Fibroblast of mammary gland (primary cell): ENCODE results near the gene KDM8.

ENCODE experiments used
- DNase-seq: peaks from one replicate; pipeline ENCODE4 v3.0.0-alpha.2; 2010; ENCODE audit warnings: low read depth
- H3K4me3 ChIP-seq: 2 replicates; pipeline ENCODE4 v1.5.1; 2011; ENCODE audit warnings: low read depth, mild to moderate bottlenecking, low read length, moderate library complexity; ENCODE audit not compliant: control insufficient read depth
- TF ChIP-seq, protein P1 (sequence below): conservative IDR thresholded peaks from 2 replicates; pipeline ENCODE4 v1.5.1; 2011; ENCODE audit warnings: low read depth, low read length, inconsistent platforms; ENCODE audit not compliant: control insufficient read depth, insufficient read depth

The KDM8 gene

DNA sequence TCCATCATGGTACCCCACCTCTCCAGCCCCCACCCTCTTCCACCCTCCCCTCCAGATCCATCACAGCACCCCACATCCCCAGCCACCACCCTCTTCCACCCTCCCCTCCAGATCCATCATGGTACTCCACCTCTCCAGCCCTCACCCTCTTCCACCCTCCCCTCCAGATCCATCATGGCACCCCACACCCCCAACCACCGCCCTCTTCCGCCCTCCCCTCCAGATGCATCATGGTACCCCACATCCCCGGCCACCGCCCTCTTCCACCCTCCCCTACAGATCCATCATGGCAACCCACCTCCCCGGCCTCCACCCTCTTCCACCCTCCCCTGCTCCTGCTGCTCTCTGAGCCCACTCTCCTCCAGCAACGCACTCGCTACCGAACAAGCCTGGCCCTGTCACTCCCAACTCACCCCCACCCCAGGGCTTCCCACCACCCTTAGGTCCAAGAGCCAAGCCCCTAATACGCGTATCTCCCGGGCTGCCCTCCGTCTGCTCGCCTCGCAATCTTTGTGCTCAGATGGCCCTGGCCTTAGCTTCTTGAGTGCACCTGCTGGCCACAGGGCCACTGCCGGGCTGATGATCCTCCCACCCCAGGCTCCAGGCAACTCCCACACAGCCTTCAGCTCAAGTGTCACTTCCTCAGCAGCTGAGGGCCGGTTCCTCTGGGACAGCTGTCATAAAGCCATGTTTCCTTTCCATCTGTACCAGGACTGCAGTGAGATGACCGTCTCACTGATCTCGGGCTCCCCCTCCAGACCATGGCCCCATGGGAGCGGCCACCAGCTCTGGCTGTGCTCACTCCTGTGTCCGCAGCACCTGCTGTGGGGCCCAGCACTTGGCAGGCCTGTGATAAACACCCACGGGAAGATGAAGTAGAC, 25.5 kb downstream of the KDM8 start:
- no peak for DNase-seq
- TF ChIP-seq, protein P1, sequence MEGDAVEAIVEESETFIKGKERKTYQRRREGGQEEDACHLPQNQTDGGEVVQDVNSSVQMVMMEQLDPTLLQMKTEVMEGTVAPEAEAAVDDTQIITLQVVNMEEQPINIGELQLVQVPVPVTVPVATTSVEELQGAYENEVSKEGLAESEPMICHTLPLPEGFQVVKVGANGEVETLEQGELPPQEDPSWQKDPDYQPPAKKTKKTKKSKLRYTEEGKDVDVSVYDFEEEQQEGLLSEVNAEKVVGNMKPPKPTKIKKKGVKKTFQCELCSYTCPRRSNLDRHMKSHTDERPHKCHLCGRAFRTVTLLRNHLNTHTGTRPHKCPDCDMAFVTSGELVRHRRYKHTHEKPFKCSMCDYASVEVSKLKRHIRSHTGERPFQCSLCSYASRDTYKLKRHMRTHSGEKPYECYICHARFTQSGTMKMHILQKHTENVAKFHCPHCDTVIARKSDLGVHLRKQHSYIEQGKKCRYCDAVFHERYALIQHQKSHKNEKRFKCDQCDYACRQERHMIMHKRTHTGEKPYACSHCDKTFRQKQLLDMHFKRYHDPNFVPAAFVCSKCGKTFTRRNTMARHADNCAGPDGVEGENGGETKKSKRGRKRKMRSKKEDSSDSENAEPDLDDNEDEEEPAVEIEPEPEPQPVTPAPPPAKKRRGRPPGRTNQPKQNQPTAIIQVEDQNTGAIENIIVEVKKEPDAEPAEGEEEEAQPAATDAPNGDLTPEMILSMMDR, result no peak
- H3K4me3 ChIP-seq, result no peak overlapping the region

DNA sequence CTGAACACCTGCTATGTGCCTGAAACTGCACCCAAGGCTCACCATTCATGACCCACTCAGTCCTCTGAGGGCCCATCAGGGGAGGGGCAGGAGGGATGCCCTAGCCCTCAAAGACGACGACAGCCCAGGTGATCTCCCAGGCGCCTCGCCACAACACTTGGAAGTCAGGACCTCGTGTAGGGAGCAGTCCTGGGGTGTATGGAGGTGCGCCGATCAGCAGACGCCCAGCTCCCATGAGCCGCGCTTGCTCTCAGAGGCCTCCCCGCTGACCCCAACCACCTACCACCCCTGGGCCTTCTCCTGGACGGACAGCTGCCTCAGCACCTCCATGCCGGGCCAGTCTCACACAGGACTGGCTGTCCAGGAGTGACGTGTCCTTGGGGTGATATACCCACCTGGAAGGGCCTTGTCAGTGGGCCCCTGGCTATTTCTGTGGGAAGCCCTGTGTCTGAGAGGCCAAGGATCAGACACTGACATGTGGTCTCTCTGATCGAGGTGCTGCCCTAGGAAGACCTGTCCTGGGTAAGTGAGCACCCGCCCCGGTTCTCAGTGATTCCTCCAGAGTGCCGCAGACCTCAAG, 26.7 kb downstream of the KDM8 start:
- no peak overlapping the region for H3K4me3 ChIP-seq
- DNase-seq, result no peak
- TF ChIP-seq, protein P1, result no peak

DNA sequence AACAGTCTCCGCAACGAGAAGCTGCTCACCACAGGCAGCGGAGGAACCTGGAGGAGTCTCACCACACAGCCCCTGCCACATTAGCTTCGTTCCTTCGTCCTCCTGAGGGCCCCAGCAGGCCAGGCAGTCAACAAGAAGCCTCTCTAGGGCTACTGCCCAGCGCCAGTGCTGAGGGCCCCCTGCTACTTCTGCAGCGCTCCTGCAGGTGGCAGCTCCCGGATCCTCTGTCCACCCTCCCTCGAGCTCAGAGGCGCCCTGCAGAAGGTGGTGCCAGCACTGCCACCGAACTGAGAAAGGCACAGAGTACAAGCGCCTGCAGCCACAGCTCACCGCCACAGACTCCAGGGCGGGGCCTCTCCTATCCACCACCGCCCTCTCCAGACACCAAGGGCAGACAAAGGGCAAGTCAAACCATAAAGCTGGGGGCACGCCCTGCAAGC, 27.3 kb downstream of the KDM8 start:
- TF ChIP-seq, protein P1, result no peak
- H3K4me3 ChIP-seq, result no peak overlapping the region

DNA sequence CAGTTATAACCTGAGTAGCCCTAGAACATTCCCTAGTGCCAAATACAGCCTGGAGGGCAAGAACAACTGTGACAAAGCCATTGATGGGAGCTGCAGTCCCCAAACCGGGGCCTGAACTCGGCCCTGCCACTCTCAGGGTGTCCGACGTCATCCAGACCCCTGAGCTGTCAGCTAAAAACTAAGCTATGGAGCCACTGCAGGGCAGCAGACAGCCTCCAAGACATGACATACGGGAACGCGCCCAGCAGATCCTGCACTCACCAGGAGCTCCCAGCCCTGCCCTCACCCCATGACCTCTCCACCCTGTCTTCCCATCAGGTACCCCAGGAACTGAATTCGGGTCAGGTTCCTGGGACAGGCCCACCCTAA, 28.4 kb downstream of the KDM8 start:
- no peak for DNase-seq
- TF ChIP-seq, protein P1, result no peak
- H3K4me3 ChIP-seq, result no peak overlapping the region

More for the DNA sequence above, 27.3 kb downstream of the KDM8 start:
- no peak for DNase-seq

DNA sequence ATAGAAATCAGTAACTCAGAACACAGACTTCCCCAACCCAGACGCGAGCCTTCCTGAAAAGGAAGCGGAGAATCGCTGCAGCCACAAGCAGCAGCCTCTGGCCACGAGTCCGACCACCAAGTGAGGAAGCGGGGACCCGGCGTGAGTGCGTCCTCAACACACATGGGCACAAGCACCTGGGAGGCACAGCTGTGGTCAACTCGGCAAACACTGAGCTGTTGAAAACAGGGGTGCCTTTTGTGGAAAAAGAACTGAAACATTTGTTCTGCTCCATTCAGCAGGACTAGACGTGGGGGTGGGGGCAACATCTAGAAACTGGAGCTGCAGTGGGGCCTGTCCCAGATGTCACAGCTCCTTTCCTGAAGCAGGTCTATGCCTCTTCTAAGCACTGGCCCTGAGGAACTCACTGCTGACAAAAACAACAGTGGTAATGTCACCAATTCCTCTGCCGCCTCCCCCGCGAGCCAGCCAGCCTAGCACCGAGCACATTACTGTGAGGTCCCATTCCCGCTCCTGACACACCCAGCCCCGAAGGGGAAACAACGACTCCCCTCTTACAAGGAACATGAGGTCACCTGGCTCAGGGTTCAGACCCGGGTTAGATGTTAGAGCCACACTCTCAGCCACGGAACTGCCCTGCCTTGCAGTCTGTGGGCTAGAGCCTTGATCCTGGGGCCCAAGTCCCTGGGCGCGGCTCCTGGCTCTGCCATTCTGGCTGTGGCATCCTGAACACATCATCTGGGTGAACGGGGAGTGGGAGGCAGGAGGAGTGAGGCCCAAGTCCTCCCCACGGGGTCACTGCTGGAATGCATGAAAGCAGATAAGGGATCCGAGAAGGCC, 29.0 kb downstream of the KDM8 start:
- DNase-seq, result no peak
- H3K4me3 ChIP-seq, result no peak overlapping the region
- TF ChIP-seq, protein P1, result no peak

DNA sequence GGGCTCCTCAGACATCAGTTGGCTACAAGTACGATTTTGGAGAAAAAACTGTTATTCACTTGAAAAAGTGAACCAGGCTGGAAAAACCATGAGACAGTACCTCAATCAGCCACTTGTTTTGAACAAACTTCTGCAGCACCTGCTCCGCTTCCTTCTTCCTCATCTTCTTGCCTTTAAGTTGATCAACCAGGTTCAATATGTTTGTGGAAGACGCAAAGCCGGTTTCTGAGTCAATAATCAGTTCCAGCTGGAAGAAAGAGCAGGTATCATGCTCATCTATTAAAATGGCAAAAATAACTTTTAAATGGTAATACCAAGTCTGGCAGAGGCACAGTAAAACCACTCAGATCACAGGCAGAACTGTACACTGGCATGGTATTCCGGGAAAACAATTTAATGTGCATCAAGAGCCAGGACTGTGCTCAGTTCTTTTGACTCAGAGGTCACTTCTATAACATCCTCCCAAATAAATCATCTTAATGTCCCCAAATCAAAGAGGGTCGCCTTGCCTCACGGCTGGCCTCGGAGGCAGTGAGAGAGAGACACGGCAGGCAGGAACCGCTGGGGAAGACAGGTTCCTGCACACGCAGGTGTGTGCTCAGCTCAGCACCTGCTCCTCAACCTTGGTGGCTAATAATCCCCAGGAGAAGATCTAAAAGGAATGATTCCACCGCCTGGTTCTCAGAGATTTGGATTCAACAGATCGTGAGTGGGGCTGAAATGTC, 29.7 kb downstream of the KDM8 start:
- DNase-seq, result no peak
- TF ChIP-seq, protein P1, result no peak
- no peak overlapping the region for H3K4me3 ChIP-seq
